Measurements from ENCODE around the gene PSMB2. TPM values are rescaled to one million over a fixed set of nuclear protein-coding genes. Genes with fewer than 3 reads are reported as not detected.

Gene PSMB2
- total and polyA plus RNA-seq, 2 of the 8 experiments (the other 6 are each of a cell fraction or from before 2014, with no cell fraction given), result 91.4 to 101 TPM

DNA sequence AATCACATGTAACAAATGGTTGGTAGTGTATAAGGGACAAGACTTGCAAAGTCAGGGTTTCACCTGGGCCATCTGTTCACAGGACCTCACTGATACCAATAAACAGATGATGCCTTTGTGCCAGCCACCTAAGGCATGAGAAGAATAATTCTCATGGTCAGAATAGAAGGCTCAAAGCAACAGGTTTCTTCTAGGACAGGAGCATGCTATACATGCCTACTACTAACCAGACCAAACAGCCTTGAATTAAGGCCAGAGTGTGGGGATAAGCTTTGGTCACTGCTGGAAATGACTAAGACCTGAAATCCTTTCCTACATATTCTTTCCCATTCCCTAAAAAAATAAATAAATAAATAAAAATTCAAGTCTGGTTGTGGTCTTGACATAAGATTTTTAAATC lies 17.5 kb downstream of the PSMB2 start (continued):
- no peak for TF ChIP-seq SIRT6 (IDR thresholded peaks at IDR 0.05; ENCODE audit: low read length)
- TF ChIP-seq SUZ12 (IDR thresholded peaks at IDR 0.05; ENCODE audit: low read length), result no peak
- TF ChIP-seq CBX5 (IDR thresholded peaks at IDR 0.05; ENCODE audit: low read depth, low read length), result no peak

All from H1 (cell line).